Astrocyte of the cerebellum (primary cell): ENCODE data around the gene PROKR1.

Source experiments
- DNase-seq: peaks from one replicate; pipeline ENCODE4 v3.0.0-alpha.2; 2011; ENCODE audit warnings: low read depth
- H3K4me3 ChIP-seq: 2 replicates; pipeline ENCODE4 v1.5.1; 2011; ENCODE audit warnings: mild to moderate bottlenecking, low read depth, low read length, moderate library complexity
- in situ Hi-C: cut with HindIII; loops from 2 replicates; pipeline ENCODE4 v1.10.0; 2017; ENCODE audit warnings: low sequenced_read_pairs
- TF ChIP-seq, protein P1 (sequence below): IDR thresholded peaks from 2 replicates; pipeline ENCODE4 v1.5.1; 2012; ENCODE audit warnings: low read length, low read depth, moderate library complexity, mild to moderate bottlenecking; ENCODE audit errors: missing control alignments

Gene PROKR1

GRCh38 chr2:68693951-68694350 is 50.6 kb downstream of the PROKR1 start:
- no peak overlapping the region for H3K4me3 ChIP-seq
- DNase-seq = no peak
- TF ChIP-seq, protein P1, sequence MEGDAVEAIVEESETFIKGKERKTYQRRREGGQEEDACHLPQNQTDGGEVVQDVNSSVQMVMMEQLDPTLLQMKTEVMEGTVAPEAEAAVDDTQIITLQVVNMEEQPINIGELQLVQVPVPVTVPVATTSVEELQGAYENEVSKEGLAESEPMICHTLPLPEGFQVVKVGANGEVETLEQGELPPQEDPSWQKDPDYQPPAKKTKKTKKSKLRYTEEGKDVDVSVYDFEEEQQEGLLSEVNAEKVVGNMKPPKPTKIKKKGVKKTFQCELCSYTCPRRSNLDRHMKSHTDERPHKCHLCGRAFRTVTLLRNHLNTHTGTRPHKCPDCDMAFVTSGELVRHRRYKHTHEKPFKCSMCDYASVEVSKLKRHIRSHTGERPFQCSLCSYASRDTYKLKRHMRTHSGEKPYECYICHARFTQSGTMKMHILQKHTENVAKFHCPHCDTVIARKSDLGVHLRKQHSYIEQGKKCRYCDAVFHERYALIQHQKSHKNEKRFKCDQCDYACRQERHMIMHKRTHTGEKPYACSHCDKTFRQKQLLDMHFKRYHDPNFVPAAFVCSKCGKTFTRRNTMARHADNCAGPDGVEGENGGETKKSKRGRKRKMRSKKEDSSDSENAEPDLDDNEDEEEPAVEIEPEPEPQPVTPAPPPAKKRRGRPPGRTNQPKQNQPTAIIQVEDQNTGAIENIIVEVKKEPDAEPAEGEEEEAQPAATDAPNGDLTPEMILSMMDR = no peak
- in situ Hi-C loops = no loop called here

DNA sequence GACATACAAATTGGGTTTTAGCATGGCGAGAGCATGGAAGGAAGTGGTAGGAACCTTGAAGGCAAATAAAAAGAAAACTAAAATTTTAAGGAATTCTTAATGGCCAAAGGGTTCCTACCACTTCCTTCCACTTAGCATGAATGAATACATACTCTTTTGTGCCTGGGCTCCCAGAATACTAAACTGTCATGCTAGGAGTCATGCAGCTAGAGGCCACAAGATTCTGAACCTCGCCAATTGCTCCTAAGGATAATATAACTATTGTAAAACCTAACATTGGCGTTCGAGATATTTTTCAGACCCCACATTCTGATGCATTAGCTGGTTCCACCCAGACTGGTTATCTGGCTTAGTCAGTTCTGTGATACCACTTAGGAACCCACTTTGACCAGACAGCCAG is 52.6 kb downstream of the PROKR1 start:
- DNase-seq = no peak
- in situ Hi-C loops = no loop called here
- no peak overlapping the region for H3K4me3 ChIP-seq
- TF ChIP-seq, protein P1 = no peak

DNA sequence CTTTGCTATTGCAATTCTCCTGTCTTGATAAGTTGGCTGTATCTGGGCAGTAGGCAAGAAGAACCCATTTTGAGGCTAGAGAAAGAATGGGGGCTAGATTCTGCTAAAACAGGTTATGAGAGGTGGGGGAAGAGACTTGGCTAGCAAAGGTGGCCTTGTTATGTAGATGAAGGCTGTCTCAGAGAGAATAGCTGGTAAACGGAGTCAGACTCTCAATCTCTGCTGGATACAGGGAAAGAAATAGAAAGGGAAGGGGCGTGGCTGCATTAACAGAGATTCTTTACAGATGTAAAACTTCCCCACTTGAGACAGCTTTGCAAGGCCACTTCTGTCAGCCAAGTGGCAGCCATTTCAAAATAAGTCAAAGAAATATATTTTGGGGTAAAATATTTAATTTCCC is 53.2 kb downstream of the PROKR1 start:
- no peak for DNase-seq
- H3K4me3 ChIP-seq = no peak overlapping the region
- in situ Hi-C loops = no loop called here
- TF ChIP-seq, protein P1 = no peak

DNA sequence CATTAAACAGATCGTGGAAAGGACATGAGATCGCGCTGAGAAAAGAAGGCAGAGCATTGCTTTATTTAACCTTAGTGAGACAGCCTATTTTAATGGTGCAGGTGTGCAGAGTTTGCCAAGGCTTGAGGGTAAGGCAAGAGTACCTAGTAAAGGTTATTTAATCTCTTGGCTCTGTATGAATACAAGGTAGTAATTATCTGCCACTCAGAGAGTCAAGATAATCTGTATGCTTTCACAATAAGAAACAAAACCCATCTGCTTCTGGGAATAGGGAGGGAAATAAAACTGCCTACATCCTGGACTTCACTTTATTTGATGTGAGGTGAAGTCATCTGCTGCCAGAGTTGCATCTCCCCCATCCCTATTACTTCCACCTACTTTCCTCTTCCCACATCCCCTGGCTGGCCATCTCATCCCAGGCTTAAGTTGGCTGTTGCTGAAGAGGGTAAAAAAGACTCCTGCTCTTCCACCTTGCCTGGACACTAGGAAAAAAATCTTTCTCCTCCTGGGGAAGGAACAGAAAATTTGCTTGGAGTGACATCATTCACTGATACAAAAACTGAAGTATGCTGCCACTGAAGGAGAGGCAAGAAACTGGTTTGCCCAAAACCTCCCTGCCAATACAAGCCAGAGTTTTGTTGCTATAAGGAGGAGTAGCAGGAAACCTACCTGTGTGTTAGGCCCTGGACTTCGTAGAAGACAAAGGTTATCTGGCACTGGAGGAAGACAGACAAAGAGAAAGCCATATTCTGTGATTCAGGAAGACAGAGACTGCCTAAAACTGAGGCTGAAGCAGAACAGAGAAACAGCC is 55.4 kb downstream of the PROKR1 start:
- TF ChIP-seq, protein P1 = no peak
- in situ Hi-C loops = no loop called here
- no peak overlapping the region for H3K4me3 ChIP-seq
- DNase-seq = no peak

DNA sequence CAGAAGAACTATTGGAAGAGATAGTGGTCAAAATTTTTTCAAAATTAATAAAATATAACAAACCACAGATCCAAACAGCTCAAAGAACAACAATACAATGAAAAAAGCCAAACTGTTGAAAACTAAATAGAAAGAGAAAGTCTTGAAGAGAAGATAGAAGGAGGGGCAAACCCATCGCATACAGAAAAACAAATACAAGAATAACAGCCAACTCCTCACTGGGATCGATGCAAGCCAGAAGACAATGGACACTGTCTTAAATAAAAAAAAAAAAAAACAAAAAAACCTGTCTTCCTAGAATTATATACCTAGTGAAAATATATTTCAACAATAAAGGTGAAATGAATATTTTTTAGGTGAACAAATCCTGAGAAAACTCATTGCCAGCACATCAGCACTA is 57.2 kb downstream of the PROKR1 start:
- no peak for DNase-seq
- in situ Hi-C loops = loop anchor here (25.0 kb wide), 1 partner anchor 213 kb away; no protein-coding TSS in a partner anchor
- TF ChIP-seq, protein P1 = no peak
- no peak overlapping the region for H3K4me3 ChIP-seq

DNA sequence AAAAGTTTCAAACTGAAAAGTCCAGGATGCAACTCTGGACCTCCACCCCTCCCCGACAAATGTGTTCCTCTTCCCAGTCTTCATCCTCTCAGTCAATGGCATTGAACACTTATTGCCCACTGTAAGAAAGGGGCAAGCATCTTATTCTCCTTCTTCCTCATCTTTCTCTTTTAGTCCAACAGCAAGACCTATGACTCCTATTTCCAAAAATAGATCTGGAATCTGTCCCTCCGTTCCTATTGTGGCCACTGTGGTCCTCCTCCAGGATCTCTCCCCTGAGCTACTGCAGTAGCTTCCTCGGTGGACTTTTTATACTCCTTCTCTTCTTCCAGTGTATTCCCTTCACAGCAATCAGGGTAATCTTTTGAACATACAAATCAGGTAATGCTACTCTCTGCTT is 63.3 kb downstream of the PROKR1 start:
- no peak overlapping the region for H3K4me3 ChIP-seq
- TF ChIP-seq, protein P1 = no peak
- no peak for DNase-seq
- in situ Hi-C loops = loop anchor here (25.0 kb wide), 1 partner anchor 219 kb away; no protein-coding TSS in a partner anchor
